Fibroblast of lung (primary cell): ENCODE data around the gene APMAP.

Experiments used
- EZH2 ChIP-seq: IDR thresholded peaks from 2 replicates; pipeline ENCODE4 v1.5.1; 2012; ENCODE audit warnings: low read length, control low read depth, mild to moderate bottlenecking; ENCODE audit errors: missing control alignments
- TF ChIP-seq, protein P1 (sequence below), 2 donors: IDR thresholded peaks in 1 of 2; conservative IDR thresholded peaks in 1 of 2; 1 replicate in 1 of 2; 2 replicates in 1 of 2; pipeline ENCODE4 v1.5.1; 2011 to 2012; ENCODE audit warnings: low read length in 2 of 2, control low read depth in 1 of 2, inconsistent platforms in 1 of 2, low read depth in 1 of 2, mild to moderate bottlenecking in 1 of 2

DNA sequence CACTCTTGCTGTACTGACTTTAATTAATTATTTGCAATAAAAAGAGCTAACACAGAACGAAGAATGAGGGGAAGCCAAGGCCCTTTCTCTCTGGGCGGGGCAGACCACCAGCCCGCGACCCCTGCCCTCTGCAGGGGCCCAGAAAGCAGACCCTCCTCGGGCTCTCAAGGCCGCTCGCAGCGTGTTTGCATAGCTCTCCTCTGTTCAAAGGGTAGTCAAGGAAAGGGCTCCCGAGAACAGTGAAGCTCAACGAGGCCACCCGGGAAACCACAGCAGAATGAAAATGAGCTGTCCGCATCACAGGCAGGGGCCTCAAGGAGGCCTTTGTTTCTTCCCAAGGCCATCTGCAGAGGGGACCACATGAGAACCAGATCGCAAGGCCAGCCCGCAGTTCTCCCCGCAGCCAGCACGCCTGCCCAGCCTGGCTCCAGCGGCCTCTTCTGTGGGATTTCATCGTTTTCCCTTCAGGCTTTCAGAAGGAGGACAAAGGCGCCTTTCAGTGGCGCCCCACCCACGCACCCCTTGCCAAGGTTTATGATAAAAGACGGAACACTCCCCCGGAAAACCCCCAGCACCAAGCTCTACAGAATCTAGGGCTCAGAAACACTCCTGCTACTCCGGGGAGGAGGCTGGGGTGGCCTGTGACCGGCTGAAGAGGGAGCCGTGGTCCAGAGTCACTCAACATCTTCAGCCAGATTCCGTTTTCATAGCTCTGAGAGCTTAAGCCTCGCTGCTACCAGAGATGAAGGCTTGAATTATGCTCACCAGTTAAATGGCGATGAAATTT lies 40.1 kb upstream of the APMAP start:
- TF ChIP-seq, protein P1, sequence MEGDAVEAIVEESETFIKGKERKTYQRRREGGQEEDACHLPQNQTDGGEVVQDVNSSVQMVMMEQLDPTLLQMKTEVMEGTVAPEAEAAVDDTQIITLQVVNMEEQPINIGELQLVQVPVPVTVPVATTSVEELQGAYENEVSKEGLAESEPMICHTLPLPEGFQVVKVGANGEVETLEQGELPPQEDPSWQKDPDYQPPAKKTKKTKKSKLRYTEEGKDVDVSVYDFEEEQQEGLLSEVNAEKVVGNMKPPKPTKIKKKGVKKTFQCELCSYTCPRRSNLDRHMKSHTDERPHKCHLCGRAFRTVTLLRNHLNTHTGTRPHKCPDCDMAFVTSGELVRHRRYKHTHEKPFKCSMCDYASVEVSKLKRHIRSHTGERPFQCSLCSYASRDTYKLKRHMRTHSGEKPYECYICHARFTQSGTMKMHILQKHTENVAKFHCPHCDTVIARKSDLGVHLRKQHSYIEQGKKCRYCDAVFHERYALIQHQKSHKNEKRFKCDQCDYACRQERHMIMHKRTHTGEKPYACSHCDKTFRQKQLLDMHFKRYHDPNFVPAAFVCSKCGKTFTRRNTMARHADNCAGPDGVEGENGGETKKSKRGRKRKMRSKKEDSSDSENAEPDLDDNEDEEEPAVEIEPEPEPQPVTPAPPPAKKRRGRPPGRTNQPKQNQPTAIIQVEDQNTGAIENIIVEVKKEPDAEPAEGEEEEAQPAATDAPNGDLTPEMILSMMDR (conservative IDR thresholded peaks at IDR 0.05 in 1 of 2, IDR thresholded peaks at IDR 0.05 in 1 of 2; ENCODE audit: low read depth in 1 of 2, low read length in 2 of 2): no peak
- TF ChIP-seq EZH2: no peak
